Type B pancreatic cell (in vitro differentiated cells): ENCODE measurements around the gene TMEM203. TPM values are rescaled to one million over a fixed set of nuclear protein-coding genes. Genes with fewer than 3 reads are reported as not detected.
A peak's percentile ranks its signal among the peaks of the same experiment; 100 is the strongest.

Experiments used
- DNase-seq: peaks from one replicate; pipeline ENCODE4 v3.0.0; 2021; ENCODE audit warnings: mixed read lengths; ENCODE audit not compliant: unreplicated experiment; ENCODE audit errors: extremely low spot score
- H3K27ac Mint-ChIP-seq: 2 replicates; pipeline ENCODE4 v1.8.0; 2021; ENCODE audit warnings: mild to moderate bottlenecking, mixed read lengths
- H3K27me3 Mint-ChIP-seq: 2 replicates; pipeline ENCODE4 v1.8.0; 2021; ENCODE audit warnings: mixed read lengths
- H3K36me3 Mint-ChIP-seq: 2 replicates; pipeline ENCODE4 v1.8.0; 2021; ENCODE audit warnings: mixed read lengths
- H3K4me1 Mint-ChIP-seq: one replicate; pipeline ENCODE4 v1.8.0; 2021; ENCODE audit warnings: mixed read lengths; ENCODE audit not compliant: unreplicated experiment
- H3K4me3 Mint-ChIP-seq: 2 replicates; pipeline ENCODE4 v1.8.0; 2021; ENCODE audit warnings: mild to moderate bottlenecking, mixed read lengths
- H3K9me3 Mint-ChIP-seq: 2 replicates; pipeline ENCODE4 v1.8.0; 2021; ENCODE audit warnings: mixed read lengths
- total RNA-seq: library from RNA; stranded (reverse); gene quantifications from 2 replicates; pipeline ENCODE4 v1.2.1, GENCODE V29; 2021; ENCODE audit warnings: low replicate concordance
- TF ChIP-seq, protein P1 (sequence below): fragments of 200-600 bp; sonication (generic); conservative IDR thresholded peaks from 2 replicates; pipeline ENCODE4 v1.5.0; 2021; ENCODE audit warnings: antibody characterized with exemption, mild to moderate bottlenecking

Gene TMEM203
- total RNA-seq, 1 donor from 2014 or later, result 46.3 TPM

DNA sequence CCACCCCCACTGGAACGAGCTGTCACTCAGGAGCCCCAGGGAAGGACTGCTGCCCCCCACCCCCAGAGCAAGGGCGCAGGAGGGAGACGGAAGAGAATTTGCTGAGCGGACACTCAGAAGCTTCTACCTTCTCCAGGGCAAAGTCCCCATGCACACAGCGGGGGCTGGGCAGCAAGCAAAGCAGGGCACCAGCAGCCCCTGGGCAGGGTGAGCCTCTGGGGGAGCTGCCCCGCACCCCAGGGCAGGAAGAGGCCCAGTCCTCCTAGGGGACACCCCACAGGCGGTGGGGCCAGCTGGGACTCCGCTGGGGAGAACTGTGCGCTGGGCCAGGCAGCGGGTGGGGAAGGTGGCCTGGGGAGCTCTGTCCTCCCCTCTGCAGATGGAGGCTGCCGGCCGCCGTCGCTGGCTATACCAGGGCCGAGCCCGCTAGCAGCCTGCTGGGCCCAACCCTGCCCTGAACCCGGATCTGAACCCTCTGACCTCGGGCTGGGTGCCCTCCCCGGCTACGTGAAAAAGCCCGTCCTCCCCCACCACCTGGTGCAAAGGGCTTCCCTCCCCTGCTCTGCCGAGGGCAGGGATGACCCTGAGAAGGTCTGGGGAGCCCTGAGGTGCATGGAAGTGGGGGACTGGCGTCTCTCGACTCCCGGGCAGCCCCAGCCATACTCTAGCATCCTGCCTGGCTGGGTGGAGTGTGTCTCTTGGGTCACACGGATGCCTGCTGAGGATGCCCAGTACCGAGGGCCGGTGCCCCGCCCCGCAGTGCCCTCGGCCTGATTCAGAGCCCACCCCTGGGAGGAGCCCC lies 24.7 kb upstream of the TMEM203 start:
- Mint-ChIP-seq H3K27me3 (peaks cover 3% of the 10 kb centered on the region), H3K4me3 (no peak overlapping the region), H3K9me3 (no peaks in the 10 kb centered on the region), H3K27ac (no peak overlapping the region), H3K4me1 (peaks cover 5% of the 10 kb centered on the region), H3K36me3 (no peaks in the 10 kb centered on the region)
- no peak for DNase-seq
- TF ChIP-seq, protein P1, sequence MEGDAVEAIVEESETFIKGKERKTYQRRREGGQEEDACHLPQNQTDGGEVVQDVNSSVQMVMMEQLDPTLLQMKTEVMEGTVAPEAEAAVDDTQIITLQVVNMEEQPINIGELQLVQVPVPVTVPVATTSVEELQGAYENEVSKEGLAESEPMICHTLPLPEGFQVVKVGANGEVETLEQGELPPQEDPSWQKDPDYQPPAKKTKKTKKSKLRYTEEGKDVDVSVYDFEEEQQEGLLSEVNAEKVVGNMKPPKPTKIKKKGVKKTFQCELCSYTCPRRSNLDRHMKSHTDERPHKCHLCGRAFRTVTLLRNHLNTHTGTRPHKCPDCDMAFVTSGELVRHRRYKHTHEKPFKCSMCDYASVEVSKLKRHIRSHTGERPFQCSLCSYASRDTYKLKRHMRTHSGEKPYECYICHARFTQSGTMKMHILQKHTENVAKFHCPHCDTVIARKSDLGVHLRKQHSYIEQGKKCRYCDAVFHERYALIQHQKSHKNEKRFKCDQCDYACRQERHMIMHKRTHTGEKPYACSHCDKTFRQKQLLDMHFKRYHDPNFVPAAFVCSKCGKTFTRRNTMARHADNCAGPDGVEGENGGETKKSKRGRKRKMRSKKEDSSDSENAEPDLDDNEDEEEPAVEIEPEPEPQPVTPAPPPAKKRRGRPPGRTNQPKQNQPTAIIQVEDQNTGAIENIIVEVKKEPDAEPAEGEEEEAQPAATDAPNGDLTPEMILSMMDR, result no peak

DNA sequence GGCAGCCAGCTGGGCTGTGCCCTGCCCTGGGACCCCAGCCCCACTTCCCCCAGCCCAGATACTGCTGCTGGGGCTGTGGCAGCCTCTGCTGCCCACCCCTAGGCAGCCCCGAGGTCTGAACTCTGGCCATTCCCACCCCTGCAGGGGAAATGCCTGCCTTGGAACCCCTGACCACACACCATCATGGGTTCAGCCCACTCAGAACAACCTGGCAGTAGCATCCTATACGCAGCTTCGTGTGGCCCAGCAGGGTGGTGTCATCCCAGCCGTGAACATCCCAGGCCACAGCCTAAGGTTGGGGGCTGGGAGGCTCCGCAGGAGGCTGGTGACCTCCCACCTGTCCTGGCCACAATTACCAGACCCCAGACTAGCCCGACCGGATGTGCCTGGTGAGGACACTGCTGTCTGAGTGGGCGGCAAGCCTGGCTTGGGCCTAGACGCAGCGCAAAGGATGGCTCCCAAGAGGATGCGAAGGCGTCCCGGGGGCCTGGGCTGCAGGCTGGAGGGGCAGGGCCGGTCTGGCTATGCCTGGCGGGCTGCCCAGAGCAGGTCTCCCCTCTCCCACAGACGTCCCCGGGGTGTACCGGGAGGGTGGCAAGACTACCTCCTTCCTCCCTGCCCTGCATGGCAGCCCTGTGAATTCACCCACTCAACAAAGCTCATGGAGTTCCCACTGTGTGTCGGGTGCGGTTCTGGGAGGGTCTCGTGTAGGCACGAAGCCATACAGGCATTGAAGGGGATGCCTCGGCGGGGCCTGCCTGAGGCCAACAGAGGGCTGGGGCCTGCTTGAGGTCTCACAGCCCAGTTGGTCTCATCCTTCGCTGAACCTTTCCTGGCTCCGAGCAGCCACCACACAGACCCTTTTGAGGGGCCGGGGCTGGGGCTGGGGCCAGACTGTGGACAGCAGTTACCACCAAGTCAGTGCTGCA lies 23.8 kb upstream of the TMEM203 start:
- peaks cover 3% of the 10 kb centered on the region for H3K27me3 Mint-ChIP-seq
- H3K9me3 Mint-ChIP-seq, result no peaks in the 10 kb centered on the region
- no peaks in the 10 kb centered on the region for H3K36me3 Mint-ChIP-seq

DNA sequence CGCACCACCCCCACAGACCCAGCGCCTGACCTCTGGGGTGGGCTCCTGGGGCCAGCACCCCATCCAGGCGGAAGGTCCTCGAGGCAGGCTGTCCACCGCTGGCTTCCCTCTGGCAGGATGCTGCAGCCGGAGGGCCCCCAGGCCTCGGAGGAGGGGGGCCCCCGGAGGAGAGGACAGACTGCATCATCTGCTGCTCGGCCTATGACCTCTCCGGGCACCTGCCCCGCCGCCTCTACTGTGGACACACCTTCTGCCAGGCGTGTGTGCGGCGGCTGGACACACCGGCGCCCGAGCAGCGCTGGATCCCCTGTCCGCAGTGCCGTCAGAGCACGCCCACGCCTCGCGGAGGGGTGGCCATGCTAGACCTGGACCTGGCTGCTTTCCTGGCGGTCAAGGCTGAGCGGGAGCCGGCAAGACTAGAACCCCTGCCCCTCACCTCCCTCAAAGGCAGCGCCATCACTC lies 23.1 kb upstream of the TMEM203 start:
- peaks cover 3% of the 10 kb centered on the region for H3K27me3 Mint-ChIP-seq
- H3K27ac Mint-ChIP-seq, result no peak overlapping the region
- no peaks in the 10 kb centered on the region for H3K9me3 Mint-ChIP-seq
- H3K4me3 Mint-ChIP-seq, result no peak overlapping the region
- no peaks in the 10 kb centered on the region for H3K36me3 Mint-ChIP-seq
- H3K4me1 Mint-ChIP-seq, result peaks cover 5% of the 10 kb centered on the region
- TF ChIP-seq, protein P1, result no peak
- no peak for DNase-seq

More for the DNA sequence above, 23.8 kb upstream of the TMEM203 start:
- Mint-ChIP-seq H3K4me3 (no peak overlapping the region), H3K27ac (no peak overlapping the region), H3K4me1 (peaks cover 5% of the 10 kb centered on the region)
- TF ChIP-seq, protein P1, result no peak
- DNase-seq, result no peak

DNA sequence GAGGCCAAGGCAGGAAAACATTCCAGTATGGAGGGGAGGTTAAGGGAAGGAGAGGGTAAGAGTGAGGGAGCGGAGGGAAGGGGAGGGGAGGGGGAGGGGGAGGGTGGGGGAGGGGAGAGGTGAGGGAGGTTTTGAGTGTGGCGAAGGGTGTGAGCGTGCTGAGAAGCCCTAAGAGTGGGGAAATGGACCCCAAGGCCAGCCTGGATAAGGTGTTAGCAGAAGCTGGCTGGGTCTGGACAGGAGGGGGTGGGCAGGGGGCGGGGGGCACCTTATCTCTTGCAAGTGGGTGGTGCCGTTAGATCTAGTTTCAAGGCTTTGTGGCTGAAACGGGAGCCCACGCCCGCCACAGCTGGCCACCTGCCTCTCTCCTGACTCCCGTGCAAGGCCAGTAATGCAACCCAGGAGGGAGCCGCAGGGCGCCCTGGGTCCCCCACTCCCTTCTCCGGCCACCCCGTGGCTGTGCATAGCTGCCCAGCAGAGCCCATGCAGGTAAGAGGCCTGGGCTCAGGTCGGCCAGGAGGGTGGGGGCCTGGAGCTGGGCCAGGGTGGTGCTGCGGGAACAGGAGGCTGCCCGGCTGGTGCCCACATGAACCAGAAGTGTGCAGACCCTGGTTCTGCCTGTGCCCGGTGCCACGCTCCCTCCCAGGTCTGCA lies 22.5 kb upstream of the TMEM203 start:
- peaks cover 5% of the 10 kb centered on the region for H3K4me1 Mint-ChIP-seq
- H3K4me3 Mint-ChIP-seq, result peak overlapping the region; percentile 75
- H3K27ac Mint-ChIP-seq, result peak overlapping the region; percentile 91

More for the DNA sequence above, 22.5 kb upstream of the TMEM203 start:
- H3K36me3 Mint-ChIP-seq, result no peaks in the 10 kb centered on the region
- H3K27me3 Mint-ChIP-seq, result peaks cover 3% of the 10 kb centered on the region
- DNase-seq, result no peak
- TF ChIP-seq, protein P1, result no peak
- H3K9me3 Mint-ChIP-seq, result no peaks in the 10 kb centered on the region
